Transverse colon (tissue), 4 donors: ENCODE data around the gene TGFB3. TPM values are rescaled to one million over a fixed set of nuclear protein-coding genes. Genes with fewer than 3 reads are reported as not detected.

Experiments used
- DNase-seq: peaks from one replicate; pipeline ENCODE4 v3.0.0-alpha.2; 2019
- H3K27ac ChIP-seq, 4 donors: fragments of 200-600 bp; sonication (generic); 2 replicates each; pipeline ENCODE4 v1.5.1; 2016 to 2018; ENCODE audit warnings: inconsistent platforms in 4 of 4
- H3K27me3 ChIP-seq: fragments of 200-600 bp; sonication (generic); 2 replicates; pipeline ENCODE4 v1.5.1; 2017; ENCODE audit warnings: inconsistent platforms
- H3K36me3 ChIP-seq, 4 donors: fragments of 200-600 bp; sonication (generic); 2 replicates each; pipeline ENCODE4 v1.5.1; 2017 to 2019; ENCODE audit warnings: inconsistent platforms in 4 of 4
- H3K4me1 ChIP-seq, 4 donors: fragments of 200-600 bp; sonication (generic); 2 replicates each; pipeline ENCODE4 v1.5.1; 2017 to 2020; ENCODE audit warnings: inconsistent platforms in 4 of 4
- H3K4me3 ChIP-seq, 4 donors: fragments of 200-600 bp; sonication (generic); 1 replicate in 1 of 4; 2 replicates in 3 of 4; pipeline versions ENCODE4 v1.5.1 to v1.6.1; 2017 to 2019; ENCODE audit warnings: inconsistent platforms in 4 of 4
- H3K9me3 ChIP-seq, 2 donors: fragments of 200-600 bp; sonication (generic); 2 replicates each; pipeline ENCODE4 v1.5.1; 2017 to 2019; ENCODE audit warnings: inconsistent platforms in 2 of 2
- EP300 ChIP-seq: sonication (generic); formaldehyde crosslinking; IDR thresholded peaks from one replicate; pipeline ENCODE4 v1.6.1; 2017; ENCODE audit warnings: antibody characterized with exemption, low read depth
- POLR2A ChIP-seq: fragments of 450-650 bp; IDR thresholded peaks from one replicate; pipeline ENCODE4 v1.6.1; 2016; ENCODE audit warnings: antibody characterized with exemption, mild to moderate bottlenecking, moderate library complexity
- POLR2AphosphoS5 ChIP-seq, 3 donors: sonication (generic); formaldehyde crosslinking; IDR thresholded peaks; one replicate each; pipeline ENCODE4 v1.6.1; 2016; ENCODE audit warnings: antibody characterized with exemption in 3 of 3
- WGBS, 2 donors: methylation state at CpG; one replicate each; pipeline ENCODE4 v1.1.5; 2018; ENCODE audit warnings: low coverage in 1 of 2; 5-methylcytosine and 5-hydroxymethylcytosine counted together
- in situ Hi-C, 4 donors: fragments of 200-750 bp; cut with MboI; loops; one replicate each; pipeline versions ENCODE4 v1.15.0 to v1.15.1; 2017; ENCODE audit warnings: low sequenced_read_pairs in 3 of 4, low pct_ligation_motif_present in 1 of 4, low pct_unique_long_range_greater_than_20kb in 1 of 4
- intact Hi-C: fragments of 100-400 bp; cut with DNase I; formaldehyde crosslinking; loops from one replicate; pipeline ENCODE4 v1.15.1; 2023; ENCODE audit warnings: low total_unique reads
- total RNA-seq, 4 donors: library from RNA; depleted of rRNA; stranded (reverse); fragments of >200 nt; gene quantifications; one replicate each; pipeline ENCODE4 v1.1.0, GENCODE V29; 2016
- TF ChIP-seq, protein P1 (sequence below), 5 experiments: fragments of 200-600 bp in 3 of 5; fragments of 450-650 bp in 2 of 5; sonication (generic) in 3 of 5; IDR thresholded peaks; 1 replicate in 2 of 5; 2 replicates in 3 of 5; pipeline ENCODE4 v1.5.1; 2016 to 2017; ENCODE audit warnings: antibody characterized with exemption in 5 of 5, inconsistent platforms in 3 of 5, mild to moderate bottlenecking in 2 of 5, moderate library complexity in 1 of 5

The TGFB3 gene
- total RNA-seq, 4 donors from 2014 or later, result 4.4 to 22.5 (median 13.1) TPM

DNA sequence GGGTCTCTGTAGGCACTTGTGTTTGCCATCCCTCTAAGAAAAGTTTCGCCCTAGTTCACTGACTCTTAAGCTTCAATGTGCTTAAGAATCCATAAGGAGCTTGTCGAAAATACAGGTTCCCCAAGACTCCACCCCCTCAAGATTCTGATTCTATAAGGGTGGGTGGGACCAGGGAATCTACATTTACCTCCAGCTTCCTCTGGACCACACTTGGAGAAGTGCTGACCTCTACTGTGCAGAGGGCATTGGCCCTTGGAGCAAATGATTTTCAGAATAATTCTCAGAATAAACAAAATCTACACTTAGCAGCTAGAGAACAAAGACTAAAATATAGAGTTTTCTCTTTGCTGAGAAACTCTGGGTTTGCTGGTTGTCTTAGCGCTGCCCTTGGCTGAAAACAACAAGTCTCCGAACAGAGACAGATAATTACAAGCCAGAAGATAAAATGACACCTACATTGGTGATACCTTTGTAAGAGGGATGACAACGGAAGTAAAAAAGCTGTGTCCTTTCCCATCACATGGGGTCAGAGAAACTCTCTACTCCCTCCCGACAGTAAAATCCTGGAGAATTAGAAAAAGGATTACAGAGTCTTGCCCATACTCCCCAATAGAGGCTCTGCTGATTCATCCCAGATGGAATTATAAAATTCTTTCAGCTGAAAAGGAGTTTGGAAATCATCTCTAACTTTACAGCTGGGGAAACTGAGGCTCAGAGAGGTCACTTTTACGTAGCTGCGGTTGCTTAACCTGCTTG is 4.8 kb downstream of the TGFB3 start:
- Histone ChIP-seq H3K27ac (no peak overlapping the region), H3K9me3 (no peaks in the 10 kb centered on the region), H3K27me3 (no peaks in the 10 kb centered on the region), H3K4me3 (no peak overlapping the region), H3K36me3 (no peaks in the 10 kb centered on the region), H3K4me1 (peaks cover 8 to 58% (median 26%) of the 10 kb centered on the region in 4 donors)
- intact Hi-C loops (no loop called here), in situ Hi-C loops (no loop called here)
- WGBS, 2 donors, result 69 to 78% methylated on average over 7 to 8 of the region's 8 CpGs
- TF ChIP-seq POLR2A (no peak), EP300 (no peak), POLR2AphosphoS5 (IDR thresholded peaks at IDR 0.05) (no peak)
- TF ChIP-seq, protein P1, sequence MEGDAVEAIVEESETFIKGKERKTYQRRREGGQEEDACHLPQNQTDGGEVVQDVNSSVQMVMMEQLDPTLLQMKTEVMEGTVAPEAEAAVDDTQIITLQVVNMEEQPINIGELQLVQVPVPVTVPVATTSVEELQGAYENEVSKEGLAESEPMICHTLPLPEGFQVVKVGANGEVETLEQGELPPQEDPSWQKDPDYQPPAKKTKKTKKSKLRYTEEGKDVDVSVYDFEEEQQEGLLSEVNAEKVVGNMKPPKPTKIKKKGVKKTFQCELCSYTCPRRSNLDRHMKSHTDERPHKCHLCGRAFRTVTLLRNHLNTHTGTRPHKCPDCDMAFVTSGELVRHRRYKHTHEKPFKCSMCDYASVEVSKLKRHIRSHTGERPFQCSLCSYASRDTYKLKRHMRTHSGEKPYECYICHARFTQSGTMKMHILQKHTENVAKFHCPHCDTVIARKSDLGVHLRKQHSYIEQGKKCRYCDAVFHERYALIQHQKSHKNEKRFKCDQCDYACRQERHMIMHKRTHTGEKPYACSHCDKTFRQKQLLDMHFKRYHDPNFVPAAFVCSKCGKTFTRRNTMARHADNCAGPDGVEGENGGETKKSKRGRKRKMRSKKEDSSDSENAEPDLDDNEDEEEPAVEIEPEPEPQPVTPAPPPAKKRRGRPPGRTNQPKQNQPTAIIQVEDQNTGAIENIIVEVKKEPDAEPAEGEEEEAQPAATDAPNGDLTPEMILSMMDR (IDR thresholded peaks at IDR 0.05), result no peak
- DNase-seq, result no peak

DNA sequence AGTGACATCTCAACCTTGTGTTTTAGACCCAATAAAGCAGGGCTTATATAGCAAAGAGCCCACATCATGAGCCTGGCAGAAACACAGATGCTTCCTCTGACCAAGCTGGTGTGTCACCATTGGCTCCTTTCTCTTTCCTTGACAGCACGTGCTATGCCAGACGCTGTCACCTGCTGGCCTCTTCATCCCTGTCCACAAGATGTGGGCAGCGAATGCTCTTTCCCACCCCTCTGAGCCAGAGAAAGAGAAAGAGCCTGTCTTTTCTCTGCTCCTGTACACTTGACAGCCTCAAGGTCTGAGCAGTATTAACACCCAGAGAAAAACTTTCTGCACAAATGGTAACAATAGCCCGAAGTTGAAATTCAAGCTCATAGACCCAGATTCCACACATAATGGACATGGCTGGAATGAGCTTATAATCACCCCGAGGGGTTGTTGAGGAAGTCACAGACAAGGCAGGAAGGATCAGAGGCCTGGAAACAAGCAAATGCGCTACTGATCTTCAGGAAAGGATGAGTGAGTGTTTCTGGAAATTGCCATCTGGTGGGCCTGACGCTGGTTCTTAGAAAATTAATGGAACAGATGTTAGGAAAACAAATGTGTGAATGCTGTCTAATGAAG is 8.9 kb downstream of the TGFB3 start:
- 54 to 60% methylated on average over 6 to 7 of the region's 7 CpGs for WGBS, 2 donors
- Histone ChIP-seq H3K36me3 (no peaks in the 10 kb centered on the region), H3K4me3 (no peak overlapping the region), H3K4me1 (peaks cover 0 to 20% (median 3%) of the 10 kb centered on the region in 4 donors), H3K9me3 (no peaks in the 10 kb centered on the region), H3K27ac (no peak overlapping the region), H3K27me3 (no peaks in the 10 kb centered on the region)
- DNase-seq, result no peak
- intact Hi-C loops, result no loop called here
- no peak for TF ChIP-seq POLR2AphosphoS5 (IDR thresholded peaks at IDR 0.05)
- TF ChIP-seq, protein P1 (IDR thresholded peaks at IDR 0.05), result no peak
- no peak for TF ChIP-seq EP300
- no peak for TF ChIP-seq POLR2A
- in situ Hi-C loops, result loop anchor here in 1 of 4 donors (25.0 kb wide), 1 partner anchor 186 kb away; no protein-coding TSS in a partner anchor

DNA sequence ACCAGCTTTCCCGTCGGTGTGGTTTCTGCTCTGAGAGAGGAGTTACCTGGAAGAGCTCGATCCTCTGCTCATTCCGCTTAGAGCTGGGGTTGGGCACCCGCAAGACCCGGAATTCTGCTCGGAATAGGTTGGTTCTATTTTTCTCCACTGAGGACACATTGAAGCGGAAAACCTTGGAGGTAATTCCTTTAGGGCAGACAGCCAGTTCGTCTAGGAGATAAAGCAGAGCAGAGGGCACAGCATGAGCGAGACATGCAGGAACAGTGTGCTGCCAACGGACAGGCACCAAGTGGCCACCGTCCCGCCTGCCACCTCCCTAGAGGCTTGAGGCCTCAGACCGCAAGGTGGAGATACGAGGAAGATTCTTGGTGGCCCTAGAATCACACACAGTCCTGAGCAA is 10.3 kb downstream of the TGFB3 start:
- in situ Hi-C loops, result loop anchor here in 1 of 4 donors (25.0 kb wide), 1 partner anchor 184 kb away; no protein-coding TSS in a partner anchor
- peaks cover 0 to 6% (median 0%) of the 10 kb centered on the region in 4 donors for H3K4me1 ChIP-seq
- intact Hi-C loops, result no loop called here
- no peak overlapping the region for H3K27ac ChIP-seq
- TF ChIP-seq, protein P1 (IDR thresholded peaks at IDR 0.05), result no peak
- TF ChIP-seq POLR2A, result no peak
- no peak for TF ChIP-seq EP300
- no peak for TF ChIP-seq POLR2AphosphoS5 (IDR thresholded peaks at IDR 0.05)
- 94 to 100% methylated on average over 8 to 15 of the region's 15 CpGs for WGBS, 2 donors
- no peak for DNase-seq
- no peaks in the 10 kb centered on the region for H3K36me3 ChIP-seq
- H3K27me3 ChIP-seq, result no peaks in the 10 kb centered on the region
- H3K9me3 ChIP-seq, result no peaks in the 10 kb centered on the region
- no peak overlapping the region for H3K4me3 ChIP-seq

DNA sequence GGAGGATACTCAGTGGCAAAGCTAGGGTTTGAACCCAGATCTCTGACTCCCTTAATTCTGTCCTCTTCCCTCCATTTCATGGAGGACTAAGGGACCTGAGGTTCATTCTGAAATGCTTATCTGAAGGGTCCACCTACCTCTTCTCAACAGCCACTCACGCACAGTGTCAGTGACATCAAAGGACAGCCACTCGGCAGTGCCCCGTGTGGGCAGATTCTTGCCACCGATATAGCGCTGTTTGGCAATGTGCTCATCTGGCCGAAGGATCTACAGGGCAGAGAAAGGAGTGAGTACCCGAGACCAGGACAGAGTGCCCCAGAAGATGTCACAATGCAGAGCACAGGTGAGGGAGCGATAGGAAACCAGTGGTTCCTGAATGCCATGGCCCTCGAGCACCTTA is 10.8 kb downstream of the TGFB3 start:
- TF ChIP-seq POLR2AphosphoS5 (IDR thresholded peaks at IDR 0.05) (no peak), POLR2A (no peak)
- TF ChIP-seq, protein P1 (IDR thresholded peaks at IDR 0.05), result no peak
- DNase-seq, result no peak
- Histone ChIP-seq H3K27me3 (no peaks in the 10 kb centered on the region), H3K27ac (no peak overlapping the region), H3K4me3 (no peak overlapping the region), H3K9me3 (no peaks in the 10 kb centered on the region), H3K36me3 (no peaks in the 10 kb centered on the region), H3K4me1 (peaks cover 0 to 1% (median 0%) of the 10 kb centered on the region in 4 donors)
- in situ Hi-C loops, result loop anchor here in 1 of 4 donors (25.0 kb wide), 1 partner anchor 184 kb away; no protein-coding TSS in a partner anchor
- 92% methylated on average over 9 of the region's 9 CpGs; no CpG with 5 or more reads in 1 of the 2 donors for WGBS, 2 donors
- intact Hi-C loops, result no loop called here
